Measurements from ENCODE around the gene RPS17.
A peak's percentile ranks its signal among the peaks of the same experiment; 100 is the strongest.
"Not testable (repeated sequence)": the region's sequence is repeated elsewhere in the genome, so short reads cannot be mapped to it uniquely, and the experiment has no call there.

The RPS17 gene

DNA sequence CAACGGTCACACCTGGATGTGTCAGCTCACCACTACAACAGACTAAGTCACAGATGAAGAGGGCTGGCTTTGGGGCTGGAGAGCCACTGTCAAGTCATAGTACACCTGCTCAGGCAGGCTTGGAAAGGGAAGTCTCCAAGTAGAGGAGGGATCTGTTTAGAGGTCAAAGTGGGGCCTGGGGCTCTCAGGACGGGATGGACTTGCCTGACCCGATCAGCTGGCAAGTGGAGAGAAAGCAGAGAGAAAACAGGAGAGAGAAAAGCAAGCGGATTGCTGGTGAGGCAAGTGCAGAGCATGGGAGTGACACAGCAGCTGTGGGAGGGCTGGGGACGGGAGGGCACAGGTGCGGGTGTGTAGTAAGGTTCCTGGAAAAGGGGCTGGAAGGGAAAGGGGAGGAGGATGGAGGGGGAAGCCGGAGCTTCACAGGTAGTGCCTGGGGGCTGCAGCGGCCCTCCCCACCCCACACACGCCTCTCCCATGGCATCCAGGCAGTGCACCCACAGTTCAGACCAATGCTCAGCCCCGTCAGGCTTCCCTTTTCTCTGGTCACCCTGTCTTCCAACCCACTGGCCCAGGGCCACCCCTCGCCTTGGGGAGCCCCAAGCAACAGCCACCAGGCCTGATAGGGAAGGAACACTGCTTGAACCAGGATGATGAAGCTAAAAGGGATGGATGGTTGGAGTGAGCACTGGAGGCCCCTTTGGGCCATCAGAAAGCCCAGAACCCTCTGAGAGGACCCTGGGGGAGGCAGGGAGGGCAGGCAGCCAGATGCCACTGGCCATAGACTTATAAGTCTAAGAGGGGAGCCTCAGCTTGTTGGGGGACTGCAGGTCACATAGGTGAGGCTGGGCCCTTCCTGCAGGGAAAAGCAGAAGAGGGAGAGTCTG lies 8.5 kb downstream of the RPS17 start:
- DNase-seq (ENCODE audit: low read depth), result no peak
- no peak overlapping the region for H3K4me3 ChIP-seq (ENCODE audit: low read depth, low read length)

DNA sequence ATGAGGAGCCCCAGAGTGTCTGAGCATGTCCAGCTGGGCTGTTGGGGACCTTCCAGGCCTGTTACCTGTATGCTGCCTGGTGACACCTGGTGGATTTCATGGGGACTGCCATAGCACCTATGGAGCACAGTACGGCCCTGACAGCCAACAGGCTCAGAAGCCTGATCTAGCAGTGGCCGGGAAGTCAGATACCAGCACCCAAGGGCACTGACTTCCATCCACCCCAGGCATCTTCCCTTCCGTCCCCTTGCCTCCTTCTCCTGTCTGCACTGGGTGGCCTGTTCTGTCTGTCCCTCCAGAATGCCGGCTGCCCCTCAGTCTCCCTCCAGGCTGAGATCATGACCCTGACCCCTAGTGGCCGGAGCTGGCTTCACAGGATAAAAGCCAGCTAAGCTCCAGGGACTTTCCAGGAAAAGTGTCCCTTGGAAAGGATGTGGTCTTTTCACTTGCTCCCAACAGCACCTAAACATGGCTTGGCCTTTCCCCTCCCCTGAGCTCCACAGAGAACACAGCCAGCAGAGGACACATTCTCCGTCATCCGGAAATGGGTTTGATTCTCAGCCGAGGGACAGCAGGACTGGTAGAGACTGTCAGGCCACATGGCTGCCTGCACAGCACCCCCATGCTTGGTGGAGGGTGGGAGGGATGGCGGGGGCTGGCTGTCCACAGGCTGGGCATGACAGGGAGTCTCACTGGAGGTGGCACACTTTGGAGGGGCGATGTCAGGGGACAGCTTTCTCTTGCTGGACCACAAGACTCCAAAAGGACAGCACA lies 9.5 kb downstream of the RPS17 start:
- DNase-seq (ENCODE audit: low read depth), result no peak
- peak overlapping the region; percentile 9 for H3K4me3 ChIP-seq (ENCODE audit: low read depth, low read length)

GRCh38 chr15:82530006-82530405 lies 10.3 kb downstream of the RPS17 start:
- no peak overlapping the region for H3K4me3 ChIP-seq (ENCODE audit: low read depth, low read length)
- no peak for DNase-seq (ENCODE audit: low read depth)

DNA sequence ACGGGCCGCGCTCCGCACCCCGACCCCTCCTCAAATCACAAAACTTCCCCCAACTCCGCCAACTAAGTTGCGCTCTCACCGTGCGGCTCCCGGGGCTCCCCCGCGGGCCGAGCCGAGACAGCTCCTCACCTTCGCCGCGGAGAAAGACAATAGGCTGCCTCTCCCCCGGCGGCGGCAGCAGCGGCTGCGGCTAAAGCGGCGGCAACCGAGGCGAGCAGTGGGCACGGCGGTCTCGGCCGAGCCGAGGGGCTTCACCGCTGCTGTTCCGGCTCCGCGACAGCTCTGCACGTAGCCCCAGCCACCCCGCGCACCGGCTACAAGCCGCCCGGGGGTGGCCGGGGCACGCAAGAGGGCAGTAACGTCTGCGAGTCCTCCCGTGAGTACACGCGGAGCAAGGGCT lies 26.7 kb downstream of the RPS17 start:
- DNase-seq (ENCODE audit: low read depth); H3K4me3 ChIP-seq (ENCODE audit: low read depth, low read length): not testable (repeated sequence)

- H3K4me3 ChIP-seq (ENCODE audit: low read depth, low read length); DNase-seq (ENCODE audit: low read depth): not testable (repeated sequence)
These were observed 32.6 kb downstream of the RPS17 start for GRCh38 chr15:82507693-82508092.

DNA sequence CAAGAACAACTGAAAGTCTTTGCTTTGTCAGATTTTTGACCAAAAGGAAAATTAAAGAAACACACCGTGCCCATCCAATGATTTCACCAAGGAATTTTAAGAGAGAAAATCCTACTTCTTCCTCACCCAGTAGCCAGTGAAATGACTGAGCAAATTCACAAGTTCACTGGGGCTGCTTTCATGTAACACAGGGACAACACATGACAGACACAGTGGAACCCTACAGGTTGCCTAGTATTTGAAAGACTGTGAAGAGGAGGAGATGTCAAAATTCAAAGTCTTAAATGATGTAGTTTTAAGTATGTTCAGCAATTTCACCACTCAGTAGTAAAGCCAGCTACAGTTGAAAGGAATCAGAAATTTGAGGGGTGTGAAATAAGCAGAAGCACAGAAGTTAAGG lies 33.2 kb downstream of the RPS17 start:
- H3K4me3 ChIP-seq (ENCODE audit: low read depth, low read length); DNase-seq (ENCODE audit: low read depth): not testable (repeated sequence)

DNA sequence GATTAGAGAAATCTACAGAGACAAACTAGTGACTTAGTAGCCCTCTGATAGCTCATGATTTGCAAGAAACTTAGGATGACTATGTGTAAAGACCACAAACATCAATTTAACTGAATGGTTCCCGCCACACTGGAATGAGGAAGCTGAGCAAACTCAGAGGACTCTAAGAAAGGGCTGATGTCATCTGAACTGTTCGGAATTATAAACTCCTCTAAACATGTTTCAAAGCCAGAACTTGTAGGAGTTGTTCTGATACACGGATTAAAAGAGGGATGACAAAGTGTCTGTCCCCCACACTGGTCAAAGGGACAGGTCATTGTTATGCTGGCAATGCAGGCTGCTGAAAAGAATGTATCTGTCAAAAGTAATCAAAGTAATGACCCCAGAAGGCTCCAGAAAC lies 34.4 kb downstream of the RPS17 start:
- not testable (repeated sequence) for DNase-seq (ENCODE audit: low read depth); H3K4me3 ChIP-seq (ENCODE audit: low read depth, low read length)

- DNase-seq (ENCODE audit: low read depth), result not testable (repeated sequence)
These were observed 36.2 kb downstream of the RPS17 start for GRCh38 chr15:82504074-82504473.

GRCh38 chr15:82502700-82503339 lies 37.4 kb downstream of the RPS17 start:
- DNase-seq (ENCODE audit: low read depth); H3K4me3 ChIP-seq (ENCODE audit: low read depth, low read length): not testable (repeated sequence)

More at GRCh38 chr15:82504074-82504473, 36.2 kb downstream of the RPS17 start:
- H3K4me3 ChIP-seq (ENCODE audit: low read depth, low read length), result not testable (repeated sequence)

DNA sequence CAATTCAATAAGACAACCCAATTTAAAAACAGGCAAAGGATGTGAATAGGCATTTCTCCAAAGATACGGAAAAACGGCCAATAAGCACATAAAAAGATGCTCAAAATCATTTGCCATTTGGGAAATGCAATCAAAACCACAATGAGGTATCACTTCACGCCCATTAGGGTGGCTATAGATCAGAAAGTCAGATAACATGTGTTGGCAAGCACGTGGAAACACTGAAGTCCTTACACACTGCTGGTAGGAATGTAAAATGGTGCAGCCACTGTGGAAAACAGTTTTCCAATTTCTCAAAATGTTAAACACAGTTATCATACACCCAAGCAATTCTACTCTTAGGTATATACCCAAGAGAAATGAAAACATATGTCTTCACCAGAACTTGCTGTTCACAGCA lies 39.5 kb downstream of the RPS17 start:
- DNase-seq (ENCODE audit: low read depth); H3K4me3 ChIP-seq (ENCODE audit: low read depth, low read length): not testable (repeated sequence)

- not testable (repeated sequence) for H3K4me3 ChIP-seq (ENCODE audit: low read depth, low read length); DNase-seq (ENCODE audit: low read depth)
These were observed 42.3 kb downstream of the RPS17 start for GRCh38 chr15:82497978-82498377.

DNA sequence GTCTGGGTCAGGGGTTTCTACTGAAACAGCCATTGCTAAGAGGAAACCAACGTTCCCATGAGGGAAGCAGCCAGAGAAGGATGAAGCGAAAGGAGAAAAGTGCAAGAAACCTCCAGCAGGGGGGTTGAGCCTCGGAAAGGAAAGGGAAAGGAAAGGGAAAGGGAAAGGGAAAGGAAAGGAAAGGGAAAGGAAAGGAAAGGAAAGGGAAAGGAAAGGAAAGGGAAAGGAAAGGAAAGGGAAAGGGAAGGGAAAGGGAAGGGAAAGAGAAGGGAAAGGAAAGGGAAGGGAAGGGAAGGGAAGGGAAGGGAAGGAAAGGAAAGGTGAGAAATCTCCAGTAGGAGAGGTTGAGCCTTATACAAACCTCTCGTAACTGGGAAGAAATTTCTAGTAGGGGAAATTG lies 52.0 kb downstream of the RPS17 start:
- not testable (repeated sequence) for H3K4me3 ChIP-seq (ENCODE audit: low read depth, low read length); DNase-seq (ENCODE audit: low read depth)

DNA sequence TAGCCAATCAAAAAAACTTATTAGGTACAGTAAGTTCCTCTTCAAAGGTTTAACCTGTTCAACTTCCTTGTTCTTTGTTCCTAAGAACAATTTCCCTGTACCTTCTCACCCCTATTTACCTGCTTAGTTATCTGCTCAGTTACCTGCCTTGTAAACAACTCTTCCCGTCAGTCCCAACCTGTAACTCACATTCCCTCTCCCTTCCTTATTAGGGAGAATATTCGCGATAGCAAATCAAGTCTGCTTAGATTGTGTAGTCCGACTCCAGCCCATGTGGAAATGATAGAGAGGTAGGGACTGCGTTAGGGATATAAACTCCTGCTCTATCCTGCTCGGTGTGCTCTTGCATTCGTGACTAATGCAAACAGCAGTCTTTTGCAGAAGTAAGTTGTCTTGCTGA lies 53.2 kb downstream of the RPS17 start:
- H3K4me3 ChIP-seq (ENCODE audit: low read depth, low read length); DNase-seq (ENCODE audit: low read depth): not testable (repeated sequence)

All from skeletal muscle cell (primary cell).